HL-60 (cell line): ENCODE measurements around the gene ANKH.

Experiments
- DNase-seq, 2 experiments: peaks; one replicate each; pipeline ENCODE4 v3.0.0-alpha.2; 2010 to 2020; ENCODE audit warnings: low read depth in 1 of 2, low spot score in 1 of 2
- H3K27ac ChIP-seq: fragments of 250-450 bp; sonication (Bioruptor Pico); replicated peaks from 2 replicates; pipeline ENCODE4 v1.5.1; 2020; ENCODE audit warnings: mild to moderate bottlenecking, moderate library complexity
- H3K27me3 ChIP-seq: fragments of 250-450 bp; sonication (Bioruptor Pico); 2 replicates; pipeline ENCODE4 v1.5.1; 2021; ENCODE audit warnings: mild to moderate bottlenecking, moderate library complexity; ENCODE audit not compliant: insufficient read depth, poor library complexity, severe bottlenecking
- H3K4me3 ChIP-seq: replicated peaks from 2 replicates; pipeline ENCODE4 v1.5.1; 2011; ENCODE audit warnings: mild to moderate bottlenecking, control low read depth, low read length; ENCODE audit not compliant: insufficient read depth
- GABPA ChIP-seq: IDR thresholded peaks from 2 replicates; pipeline ENCODE4 v1.6.1; 2012; ENCODE audit warnings: low read depth
- POLR2AphosphoS5 ChIP-seq: IDR thresholded peaks from 2 replicates; pipeline ENCODE4 v1.6.1; 2012; ENCODE audit warnings: low read depth
- SPI1 ChIP-seq: IDR thresholded peaks from 2 replicates; pipeline ENCODE4 v1.6.1; 2012; ENCODE audit warnings: low read depth, mild to moderate bottlenecking, borderline replicate concordance
- TF ChIP-seq, protein P1 (sequence below): IDR thresholded peaks from 2 replicates; pipeline ENCODE4 v1.6.1; 2012; ENCODE audit warnings: low read depth; ENCODE audit not compliant: insufficient replicate concordance
- TF ChIP-seq, protein P2 (sequence below): IDR thresholded peaks from one replicate; pipeline ENCODE4 v1.5.1; 2011; ENCODE audit warnings: low read length, control low read depth, inconsistent platforms; ENCODE audit not compliant: insufficient read depth

The ANKH gene

DNA sequence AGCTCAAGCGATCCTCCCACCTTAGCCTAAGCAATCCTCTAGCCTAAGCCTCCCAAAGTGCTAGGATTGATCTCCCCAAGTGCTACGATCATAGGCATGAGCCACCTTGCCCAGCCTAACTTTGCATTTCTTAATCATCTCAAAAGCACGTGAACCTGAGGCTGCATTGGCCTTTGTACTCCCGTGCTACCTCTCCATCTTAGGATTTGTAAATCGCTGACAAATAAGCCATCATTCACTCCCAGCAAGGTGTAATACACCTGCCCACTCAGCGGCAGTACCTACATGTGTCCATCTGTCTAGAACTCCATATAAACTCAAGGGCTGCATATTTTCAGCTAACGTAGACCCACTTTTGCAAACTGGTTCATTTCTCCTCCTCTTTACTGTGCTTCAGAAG lies 2.8 kb downstream of the ANKH start:
- Histone ChIP-seq H3K27me3 (peaks cover 34% of the 10 kb centered on the region), H3K27ac (no peak overlapping the region), H3K4me3 (no peak overlapping the region)
- TF ChIP-seq GABPA, result no peak
- TF ChIP-seq, protein P1, sequence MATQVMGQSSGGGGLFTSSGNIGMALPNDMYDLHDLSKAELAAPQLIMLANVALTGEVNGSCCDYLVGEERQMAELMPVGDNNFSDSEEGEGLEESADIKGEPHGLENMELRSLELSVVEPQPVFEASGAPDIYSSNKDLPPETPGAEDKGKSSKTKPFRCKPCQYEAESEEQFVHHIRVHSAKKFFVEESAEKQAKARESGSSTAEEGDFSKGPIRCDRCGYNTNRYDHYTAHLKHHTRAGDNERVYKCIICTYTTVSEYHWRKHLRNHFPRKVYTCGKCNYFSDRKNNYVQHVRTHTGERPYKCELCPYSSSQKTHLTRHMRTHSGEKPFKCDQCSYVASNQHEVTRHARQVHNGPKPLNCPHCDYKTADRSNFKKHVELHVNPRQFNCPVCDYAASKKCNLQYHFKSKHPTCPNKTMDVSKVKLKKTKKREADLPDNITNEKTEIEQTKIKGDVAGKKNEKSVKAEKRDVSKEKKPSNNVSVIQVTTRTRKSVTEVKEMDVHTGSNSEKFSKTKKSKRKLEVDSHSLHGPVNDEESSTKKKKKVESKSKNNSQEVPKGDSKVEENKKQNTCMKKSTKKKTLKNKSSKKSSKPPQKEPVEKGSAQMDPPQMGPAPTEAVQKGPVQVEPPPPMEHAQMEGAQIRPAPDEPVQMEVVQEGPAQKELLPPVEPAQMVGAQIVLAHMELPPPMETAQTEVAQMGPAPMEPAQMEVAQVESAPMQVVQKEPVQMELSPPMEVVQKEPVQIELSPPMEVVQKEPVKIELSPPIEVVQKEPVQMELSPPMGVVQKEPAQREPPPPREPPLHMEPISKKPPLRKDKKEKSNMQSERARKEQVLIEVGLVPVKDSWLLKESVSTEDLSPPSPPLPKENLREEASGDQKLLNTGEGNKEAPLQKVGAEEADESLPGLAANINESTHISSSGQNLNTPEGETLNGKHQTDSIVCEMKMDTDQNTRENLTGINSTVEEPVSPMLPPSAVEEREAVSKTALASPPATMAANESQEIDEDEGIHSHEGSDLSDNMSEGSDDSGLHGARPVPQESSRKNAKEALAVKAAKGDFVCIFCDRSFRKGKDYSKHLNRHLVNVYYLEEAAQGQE, result no peak
- TF ChIP-seq, protein P2, sequence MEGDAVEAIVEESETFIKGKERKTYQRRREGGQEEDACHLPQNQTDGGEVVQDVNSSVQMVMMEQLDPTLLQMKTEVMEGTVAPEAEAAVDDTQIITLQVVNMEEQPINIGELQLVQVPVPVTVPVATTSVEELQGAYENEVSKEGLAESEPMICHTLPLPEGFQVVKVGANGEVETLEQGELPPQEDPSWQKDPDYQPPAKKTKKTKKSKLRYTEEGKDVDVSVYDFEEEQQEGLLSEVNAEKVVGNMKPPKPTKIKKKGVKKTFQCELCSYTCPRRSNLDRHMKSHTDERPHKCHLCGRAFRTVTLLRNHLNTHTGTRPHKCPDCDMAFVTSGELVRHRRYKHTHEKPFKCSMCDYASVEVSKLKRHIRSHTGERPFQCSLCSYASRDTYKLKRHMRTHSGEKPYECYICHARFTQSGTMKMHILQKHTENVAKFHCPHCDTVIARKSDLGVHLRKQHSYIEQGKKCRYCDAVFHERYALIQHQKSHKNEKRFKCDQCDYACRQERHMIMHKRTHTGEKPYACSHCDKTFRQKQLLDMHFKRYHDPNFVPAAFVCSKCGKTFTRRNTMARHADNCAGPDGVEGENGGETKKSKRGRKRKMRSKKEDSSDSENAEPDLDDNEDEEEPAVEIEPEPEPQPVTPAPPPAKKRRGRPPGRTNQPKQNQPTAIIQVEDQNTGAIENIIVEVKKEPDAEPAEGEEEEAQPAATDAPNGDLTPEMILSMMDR, result no peak
- TF ChIP-seq SPI1, result no peak
- TF ChIP-seq POLR2AphosphoS5, result no peak
- DNase-seq, result no peak

DNA sequence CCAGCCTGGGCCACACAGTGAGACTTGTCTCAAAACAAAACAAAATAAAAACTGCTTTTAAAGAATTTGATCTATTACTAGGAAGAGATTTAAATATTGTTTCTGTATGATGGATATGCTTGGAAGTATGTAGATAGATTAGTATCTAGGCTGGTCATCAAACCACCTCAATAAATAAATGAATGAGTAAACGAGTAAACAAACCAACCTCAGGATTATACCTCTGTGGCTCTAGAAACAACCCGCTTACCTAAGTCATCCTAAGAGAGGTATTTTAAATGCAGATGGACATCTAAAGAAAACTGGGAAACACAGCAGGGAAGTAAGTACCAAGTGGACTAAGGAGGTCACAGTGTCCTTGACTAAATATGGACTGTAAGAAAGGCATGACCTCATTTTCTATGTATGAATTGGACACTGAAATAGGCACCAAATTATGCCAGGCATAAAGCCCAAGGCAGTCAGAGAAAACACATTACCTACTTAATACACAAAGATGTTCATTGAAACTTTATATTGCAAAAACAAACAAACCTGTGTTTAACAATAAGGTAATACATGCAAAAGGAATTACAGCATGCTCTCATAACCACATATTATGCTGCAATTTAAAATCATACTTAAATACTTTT lies 7.3 kb downstream of the ANKH start:
- Histone ChIP-seq H3K27ac (no peak overlapping the region), H3K4me3 (no peak overlapping the region), H3K27me3 (peaks cover 5% of the 10 kb centered on the region)
- TF ChIP-seq, protein P2, result no peak
- TF ChIP-seq SPI1, result no peak
- TF ChIP-seq, protein P1, result no peak
- no peak for TF ChIP-seq GABPA
- TF ChIP-seq POLR2AphosphoS5, result no peak
- no peak for DNase-seq

DNA sequence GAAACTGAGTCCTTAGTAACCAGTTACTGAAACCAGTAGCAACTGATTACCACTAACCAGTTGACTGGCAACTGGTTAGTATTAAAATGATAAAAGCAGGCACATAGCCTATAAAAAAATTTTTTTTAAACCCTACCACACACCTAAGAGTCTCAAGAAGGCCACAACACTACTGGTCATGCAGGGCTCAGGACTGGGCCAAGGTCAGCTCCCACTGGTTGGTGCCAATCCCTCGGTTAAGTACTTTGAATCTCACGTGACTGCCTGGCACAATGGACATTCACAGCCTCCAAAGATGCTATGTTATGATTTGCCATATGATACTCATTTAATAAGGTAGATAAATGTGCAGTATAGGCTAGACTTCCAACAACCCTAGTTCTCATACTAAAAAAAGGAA lies 8.5 kb downstream of the ANKH start:
- DNase-seq, result no peak
- no peaks in the 10 kb centered on the region for H3K27me3 ChIP-seq
- TF ChIP-seq SPI1 (no peak), GABPA (no peak), POLR2AphosphoS5 (no peak)
- TF ChIP-seq, protein P1, result no peak
- TF ChIP-seq, protein P2, result no peak
- no peak overlapping the region for H3K27ac ChIP-seq
- H3K4me3 ChIP-seq, result no peak overlapping the region
